Esophagus (tissue), 2 donors: ENCODE results near the gene CACNG4. TPM values are rescaled to one million over a fixed set of nuclear protein-coding genes. Genes with fewer than 3 reads are reported as not detected.
"Not testable (repeated sequence)": the region's sequence is repeated elsewhere in the genome, so short reads cannot be mapped to it uniquely, and the experiment has no call there.

Source experiments
- H3K27ac ChIP-seq, 2 donors: one replicate each; pipeline ENCODE4 v1.5.1; 2013; ENCODE audit warnings: low read depth in 2 of 2, mild to moderate bottlenecking in 2 of 2, inconsistent platforms in 1 of 2, low read length in 1 of 2, moderate library complexity in 1 of 2
- H3K27me3 ChIP-seq, 2 donors: one replicate each; pipeline ENCODE4 v1.6.1; 2013; ENCODE audit warnings: low read length in 2 of 2, control low read depth in 1 of 2, mild to moderate bottlenecking in 1 of 2; ENCODE audit not compliant: insufficient read depth in 2 of 2, control insufficient read depth in 1 of 2
- H3K36me3 ChIP-seq, 2 donors: one replicate each; pipeline ENCODE4 v1.6.1; 2013; ENCODE audit warnings: low read length in 1 of 2; ENCODE audit not compliant: control insufficient read depth in 2 of 2, insufficient read depth in 2 of 2
- H3K4me1 ChIP-seq, 2 donors: one replicate each; pipeline ENCODE4 v1.6.1; 2013; ENCODE audit warnings: low read length in 1 of 2; ENCODE audit not compliant: control insufficient read depth in 2 of 2, insufficient read depth in 2 of 2
- H3K4me3 ChIP-seq, 2 donors: one replicate each; pipeline ENCODE4 v1.5.1; 2013; ENCODE audit warnings: low read length in 2 of 2, mild to moderate bottlenecking in 2 of 2, low read depth in 1 of 2, moderate library complexity in 1 of 2
- H3K9me3 ChIP-seq, 2 donors: one replicate each; pipeline ENCODE4 v1.6.1; 2013; ENCODE audit warnings: mild to moderate bottlenecking in 2 of 2, low read depth in 1 of 2, low read length in 1 of 2, moderate library complexity in 1 of 2; ENCODE audit not compliant: control insufficient read depth in 2 of 2, insufficient read depth in 1 of 2
- WGBS, 2 donors: extraction: QIAGEN DNeasy Blood & Tissue Kit; methylation state at CpG; one replicate each; pipeline ENCODE4 v1.1.7; 2013; 5-methylcytosine and 5-hydroxymethylcytosine counted together
- polyA plus RNA-seq, 2 donors: library from polyadenylated mRNA; stranded (reverse); fragments of 200-250 nt; gene quantifications; one replicate each; pipeline ENCODE4 v1.2.3, GENCODE V29; 2013
- donor health status: healthy with polysubstance abuse.
- donor health status: Bipolar disorder and iron deficiency.

Gene CACNG4
- polyA plus RNA-seq, 2 donors: 0.18 to 0.29 TPM

DNA sequence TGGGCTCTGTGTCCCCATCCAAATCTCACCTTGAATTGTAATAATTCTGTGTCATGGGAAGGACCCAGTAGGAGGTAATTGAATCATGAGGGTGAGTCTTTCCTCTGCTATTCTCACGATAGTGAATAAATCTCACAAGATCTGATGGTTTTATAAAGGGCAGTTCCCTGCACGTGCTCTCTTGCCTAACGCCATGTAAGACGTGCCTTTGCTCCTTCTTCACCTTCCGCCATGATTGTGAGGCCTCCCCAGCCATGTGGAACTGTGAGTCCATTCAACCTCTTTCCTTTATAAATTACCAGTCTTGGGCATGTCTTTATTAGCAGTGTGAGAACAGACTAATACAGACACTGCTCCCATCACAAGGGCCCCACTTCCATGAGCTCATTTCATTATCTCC lies 76.6 kb downstream of the CACNG4 start:
- WGBS, 2 donors: 90 to 92% methylated on average over 5 of the region's 5 CpGs
- H3K27ac ChIP-seq: not testable (repeated sequence)

DNA sequence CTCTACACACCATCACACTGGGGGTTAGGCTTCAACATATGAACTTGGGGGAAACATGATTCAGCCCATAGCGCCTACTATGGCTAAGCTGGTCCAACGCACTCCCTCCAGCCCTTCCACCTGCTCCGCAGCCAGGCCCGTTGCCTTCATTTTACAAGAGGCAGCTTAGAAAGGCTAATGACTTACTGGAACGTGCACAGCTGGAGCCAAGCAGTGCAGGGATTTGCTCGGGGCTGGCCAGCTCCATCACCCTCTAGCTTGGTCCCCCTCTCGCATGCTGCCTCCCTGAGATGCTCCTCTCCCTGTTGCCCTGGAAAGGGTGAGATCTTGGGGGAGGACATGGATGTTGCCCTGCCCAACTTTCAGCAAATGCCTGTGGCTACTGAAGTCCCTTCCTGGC lies 77.0 kb downstream of the CACNG4 start:
- no peak overlapping the region for H3K27ac ChIP-seq
- H3K4me1 ChIP-seq: peaks cover 0 to 4% of the 10 kb centered on the region in 2 donors
- H3K36me3 ChIP-seq: no peaks in the 10 kb centered on the region
- H3K9me3 ChIP-seq: no peaks in the 10 kb centered on the region
- H3K4me3 ChIP-seq: no peak overlapping the region
- whole genome bisulfite sequencing, 2 donors: 83 to 92% methylated on average over 7 of the region's 7 CpGs
- H3K27me3 ChIP-seq: no peaks in the 10 kb centered on the region

More for the DNA sequence above, 76.6 kb downstream of the CACNG4 start:
- H3K27me3 ChIP-seq, H3K4me1 ChIP-seq, H3K36me3 ChIP-seq, H3K4me3 ChIP-seq, H3K9me3 ChIP-seq: not testable (repeated sequence)

DNA sequence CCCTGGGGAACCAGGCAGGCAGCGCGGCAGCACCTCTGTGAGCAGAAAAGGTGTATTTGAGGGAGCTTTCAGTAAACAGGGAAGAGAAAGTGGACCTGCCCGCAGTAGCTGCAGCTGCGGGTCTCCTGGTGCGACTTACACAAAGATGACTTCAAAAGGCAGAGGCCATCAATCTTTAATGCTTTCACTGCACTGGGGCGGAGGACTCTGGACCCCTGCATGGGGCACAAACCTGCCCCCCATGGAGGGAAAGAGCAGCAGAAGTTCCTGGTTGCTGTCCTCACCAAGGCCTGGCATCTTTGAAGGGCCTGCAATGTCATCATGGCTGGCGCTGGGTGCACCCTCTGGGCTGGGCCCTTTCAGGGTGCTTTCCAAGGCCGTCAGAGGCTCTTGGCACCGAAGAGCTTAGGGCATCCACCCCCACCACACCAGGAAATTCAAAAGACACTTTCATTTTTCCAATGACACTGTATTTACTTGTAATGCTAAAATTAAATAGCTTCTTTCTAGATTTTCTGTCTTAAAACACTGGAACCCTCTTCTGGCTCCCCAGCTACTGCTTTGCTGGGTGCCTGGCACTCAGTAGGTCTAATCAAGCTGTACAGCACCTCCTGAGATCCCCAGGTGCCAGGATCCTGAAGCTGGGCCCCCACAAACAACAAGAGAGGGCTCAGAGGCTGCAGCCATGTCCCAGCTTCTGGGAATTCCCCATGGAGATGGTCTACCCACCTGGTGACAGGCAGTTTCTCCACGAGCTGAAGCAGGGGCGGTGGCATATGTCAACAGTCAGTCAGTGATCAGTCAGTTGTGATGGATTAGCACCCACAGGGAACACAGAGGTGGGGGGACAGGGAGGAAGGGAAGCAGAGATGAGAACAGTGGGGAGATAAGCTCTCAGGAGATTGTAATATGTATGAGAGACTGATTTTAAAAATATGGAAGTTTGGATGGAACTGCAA lies 77.7 kb downstream of the CACNG4 start:
- H3K4me1 ChIP-seq: peaks cover 0 to 4% of the 10 kb centered on the region in 2 donors
- no peaks in the 10 kb centered on the region for H3K9me3 ChIP-seq
- 55 to 59% methylated on average over 11 of the region's 11 CpGs for WGBS, 2 donors
- H3K27ac ChIP-seq: no peak overlapping the region
- no peaks in the 10 kb centered on the region for H3K36me3 ChIP-seq
- H3K27me3 ChIP-seq: no peaks in the 10 kb centered on the region
- H3K4me3 ChIP-seq: no peak overlapping the region

DNA sequence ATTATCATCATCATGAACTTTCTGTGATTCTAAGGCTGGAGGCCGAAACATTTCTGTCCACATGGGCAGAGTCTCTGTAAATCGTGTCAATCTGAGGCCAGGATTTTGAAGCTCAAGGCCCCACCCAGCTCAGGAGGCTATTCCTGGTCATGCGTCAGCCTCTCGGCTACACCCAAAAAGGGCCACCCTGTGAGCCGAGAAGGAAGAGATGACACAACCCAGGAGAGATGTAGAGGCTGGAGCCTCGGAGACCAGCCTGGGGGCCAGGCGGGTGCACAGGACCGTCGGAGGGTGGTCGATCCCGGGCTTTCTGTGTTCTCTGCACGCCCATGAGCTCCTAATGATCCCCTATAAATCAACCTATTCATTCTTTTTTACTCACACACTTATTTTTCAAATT lies 78.8 kb downstream of the CACNG4 start:
- peaks cover 0 to 4% of the 10 kb centered on the region in 2 donors for H3K4me1 ChIP-seq
- H3K9me3 ChIP-seq: no peaks in the 10 kb centered on the region
- no peak overlapping the region for H3K4me3 ChIP-seq
- WGBS, 2 donors: 80 to 84% methylated on average over 12 of the region's 12 CpGs
- no peaks in the 10 kb centered on the region for H3K27me3 ChIP-seq
- no peaks in the 10 kb centered on the region for H3K36me3 ChIP-seq
- no peak overlapping the region for H3K27ac ChIP-seq

DNA sequence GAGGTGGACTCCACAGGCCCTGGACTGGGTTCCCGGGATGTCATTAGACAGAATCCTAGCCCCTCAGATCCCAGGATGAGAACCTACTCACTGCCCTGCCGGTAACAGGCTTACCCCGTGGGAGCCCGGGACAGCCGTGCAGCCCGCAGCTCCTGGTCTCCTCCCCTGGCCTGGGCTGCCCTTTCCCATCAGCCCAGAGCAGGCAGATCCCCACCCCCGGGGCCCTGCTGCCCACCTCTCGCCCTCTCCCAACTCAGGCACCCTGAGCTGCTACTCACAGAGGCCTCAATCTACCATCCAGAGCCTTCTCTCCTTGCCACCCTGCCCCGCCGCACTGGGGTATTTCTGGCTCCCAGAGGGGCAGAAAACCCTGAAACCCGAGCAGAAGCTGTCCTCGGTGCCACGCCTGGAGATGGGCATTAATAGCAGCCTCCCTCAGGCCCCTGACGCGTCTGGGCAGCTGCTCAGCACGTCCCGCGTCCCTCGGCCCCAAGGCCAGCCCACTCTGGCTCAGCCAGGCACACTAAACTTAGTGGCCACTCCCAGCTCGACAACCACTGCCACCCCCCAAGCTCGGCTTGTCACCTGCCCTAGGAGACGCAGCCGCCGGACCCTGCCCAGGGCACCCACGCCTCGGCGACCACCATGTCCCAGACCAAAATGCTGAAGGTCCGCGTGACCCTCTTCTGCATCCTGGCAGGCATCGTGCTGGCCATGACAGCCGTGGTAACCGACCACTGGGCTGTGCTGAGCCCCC lies 79.7 kb downstream of the CACNG4 start, which contains the start of gene CACNG1:
Gene CACNG1, plus strand, starts transcription at position 539 of the 757 bp plus-strand sequence. Its CDS starts 107 bp downstream, at position 646.
- 77 to 89% methylated on average over 32 of the region's 32 CpGs for WGBS, 2 donors
- no peaks in the 10 kb centered on the region for H3K36me3 ChIP-seq
- no peaks in the 10 kb centered on the region for H3K27me3 ChIP-seq
- H3K27ac ChIP-seq: no peak within 1 kb of the TSS
- peaks cover 0 to 4% of the 10 kb centered on the region in 2 donors for H3K4me1 ChIP-seq
- H3K9me3 ChIP-seq: no peaks in the 10 kb centered on the region
- H3K4me3 ChIP-seq: no peak within 1 kb of the TSS

DNA sequence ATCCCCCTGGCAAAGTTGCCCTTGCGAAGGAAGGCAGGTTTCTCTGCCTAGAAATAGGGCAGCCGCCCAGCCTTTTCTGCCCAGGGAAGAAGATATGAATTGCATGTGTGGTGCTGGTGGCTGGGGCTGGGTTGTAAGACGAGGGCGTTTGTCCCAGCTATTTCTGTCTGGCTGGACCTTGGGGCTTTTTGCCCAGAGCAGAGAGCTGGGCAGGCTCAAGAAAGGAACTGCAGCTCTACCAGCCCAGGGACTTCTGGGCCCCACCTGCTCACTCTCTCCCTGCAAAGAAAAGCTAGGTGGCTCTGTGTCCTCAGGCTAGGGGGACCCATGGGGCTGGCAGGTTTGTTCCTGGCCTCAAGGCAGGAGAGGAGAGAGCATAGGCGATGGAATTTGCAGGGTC lies 80.4 kb downstream of the CACNG4 start:
- Histone ChIP-seq H3K27ac (no peak overlapping the region), H3K9me3 (peaks cover 0 to 3% of the 10 kb centered on the region in 2 donors), H3K4me3 (no peak overlapping the region), H3K4me1 (peaks cover 0 to 4% of the 10 kb centered on the region in 2 donors), H3K36me3 (no peaks in the 10 kb centered on the region), H3K27me3 (no peaks in the 10 kb centered on the region)
- WGBS, 2 donors: 83 to 85% methylated on average over 5 of the region's 5 CpGs

DNA sequence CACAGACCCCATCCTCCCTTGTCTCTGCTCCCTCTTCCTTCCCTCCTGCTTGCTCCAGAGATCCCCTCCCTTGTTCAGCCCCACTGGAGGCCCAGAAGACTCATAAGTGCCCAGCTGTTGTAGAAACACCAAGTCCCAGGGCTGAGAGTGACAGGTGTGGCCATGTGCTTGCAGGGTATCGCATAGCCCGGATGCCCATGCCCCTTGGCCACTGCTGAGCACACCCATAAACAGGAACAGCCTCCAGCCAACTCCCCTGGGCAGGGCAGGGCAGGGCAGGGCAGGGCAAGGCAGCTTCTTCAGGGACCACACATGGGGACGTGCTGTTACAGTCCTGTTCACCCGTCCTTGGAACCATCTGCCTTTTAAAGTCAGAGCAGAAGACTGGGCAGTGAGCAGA lies 81.9 kb downstream of the CACNG4 start:
- WGBS, 2 donors: 49 to 75% methylated on average over 4 of the region's 4 CpGs
- no peak overlapping the region for H3K4me3 ChIP-seq
- peaks cover 0 to 4% of the 10 kb centered on the region in 2 donors for H3K4me1 ChIP-seq
- H3K27ac ChIP-seq: no peak overlapping the region
- H3K9me3 ChIP-seq: peaks cover 0 to 3% of the 10 kb centered on the region in 2 donors
- H3K36me3 ChIP-seq: no peaks in the 10 kb centered on the region
- no peaks in the 10 kb centered on the region for H3K27me3 ChIP-seq

DNA sequence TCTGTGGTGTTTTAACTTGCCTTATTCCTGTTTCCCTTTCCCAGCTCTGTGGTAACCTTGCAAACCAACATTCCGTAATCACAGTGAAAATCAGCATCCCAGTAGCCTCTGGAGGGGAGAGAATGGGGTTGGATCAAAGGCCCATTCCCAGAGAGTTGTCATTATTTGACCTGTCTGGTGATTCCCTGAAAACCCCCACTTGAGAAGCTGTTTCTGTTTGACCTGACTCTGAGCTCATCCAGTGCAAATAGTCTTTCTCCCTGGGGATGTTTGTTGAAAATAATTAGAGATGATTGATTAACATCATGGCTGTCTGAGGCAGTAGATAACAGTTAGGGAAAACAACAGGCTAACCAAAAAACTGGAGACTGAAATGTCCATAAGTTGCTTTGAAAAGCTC lies 82.9 kb downstream of the CACNG4 start:
- no peak overlapping the region for H3K4me3 ChIP-seq
- H3K9me3 ChIP-seq: peaks cover 0 to 3% of the 10 kb centered on the region in 2 donors
- no peak overlapping the region for H3K27ac ChIP-seq
- H3K36me3 ChIP-seq: no peaks in the 10 kb centered on the region
- WGBS, 2 donors: 53 to 63% methylated on average over 1 of the region's 1 CpG
- H3K4me1 ChIP-seq: peaks cover 0 to 3% of the 10 kb centered on the region in 2 donors
- H3K27me3 ChIP-seq: no peaks in the 10 kb centered on the region

DNA sequence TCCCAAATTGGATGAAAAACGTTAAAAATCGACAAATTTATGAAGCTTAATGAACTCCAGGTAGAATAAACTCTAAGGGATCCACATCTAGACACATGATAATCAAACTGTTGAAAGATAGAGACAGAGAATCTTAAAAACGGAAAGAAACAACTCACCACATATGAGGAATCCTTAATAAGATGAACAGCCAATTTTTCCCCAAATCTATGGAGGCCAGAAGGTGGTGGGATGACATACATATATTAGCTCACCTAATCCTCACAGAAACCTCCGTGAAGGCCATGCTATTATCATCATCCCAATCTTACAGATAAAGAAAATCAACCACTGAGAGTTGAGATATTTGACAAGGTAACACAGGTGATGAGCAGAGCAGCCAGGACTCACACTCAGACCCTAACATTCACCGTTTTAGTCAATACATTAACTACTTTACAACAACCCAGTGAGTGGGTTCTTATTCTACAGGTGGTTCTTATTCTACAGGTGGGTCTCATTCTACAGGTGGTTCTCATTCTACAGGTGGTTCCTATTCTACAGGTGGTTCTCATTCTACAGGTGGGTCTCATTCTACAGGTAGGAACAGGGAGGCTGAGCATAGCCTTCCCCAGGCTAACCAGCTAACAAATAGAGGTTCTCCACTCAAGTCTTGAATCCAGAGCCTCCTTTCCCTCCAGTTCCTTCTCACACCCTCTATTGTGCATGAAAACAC lies 84.7 kb downstream of the CACNG4 start:
- Histone ChIP-seq H3K36me3 (no peaks in the 10 kb centered on the region), H3K4me1 (peaks cover 0 to 3% of the 10 kb centered on the region in 2 donors), H3K27ac (no peak overlapping the region), H3K9me3 (peaks cover 0 to 3% of the 10 kb centered on the region in 2 donors), H3K27me3 (no peaks in the 10 kb centered on the region), H3K4me3 (no peak overlapping the region)
- WGBS, 2 donors: 72 to 81% methylated on average over 5 of the region's 5 CpGs
